HL-60/S4 treated with retinoic acid at 250 ng/mL for 4 days and 3 days (cell line): ENCODE measurements around the gene OR2L13.
"Not testable (repeated sequence)": the region's sequence is repeated elsewhere in the genome, so short reads cannot be mapped to it uniquely, and the experiment has no call there.

Experiments used
- in situ Hi-C: fragments of 300-500 bp; cut with MboI; formaldehyde crosslinking; loops from 2 replicates; pipeline ENCODE4 v1.7.0; 2022; ENCODE audit warnings: low sequenced_read_pairs

The OR2L13 gene

DNA sequence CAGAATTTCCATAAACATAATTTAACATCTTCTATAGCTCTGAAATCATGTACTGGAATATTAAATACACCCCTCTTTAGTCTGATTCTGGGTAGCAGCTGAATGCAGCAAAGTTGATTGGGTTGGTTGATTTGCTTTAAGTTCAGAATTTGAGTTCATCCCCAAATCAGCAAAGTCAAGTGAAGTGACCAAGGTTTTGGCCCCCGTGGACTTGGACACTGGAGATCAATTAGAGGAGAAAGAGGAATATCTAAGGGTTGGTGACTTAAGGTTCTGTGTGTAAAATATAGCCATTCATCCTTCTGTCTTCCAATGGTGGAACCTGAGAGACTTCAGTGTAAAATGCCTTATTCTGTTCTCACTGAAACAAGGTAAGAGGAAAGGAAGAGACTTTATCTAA lies at the start of gene OR2L13:
Gene OR2L13 (plus strand): TSS at position 301 of the 400 bp plus-strand sequence. CDS start 4,192 bp downstream, outside the sequence.
- in situ Hi-C loops = no loop called here

- in situ Hi-C loops = no loop called here
Observed at GRCh38 chr1:248045209-248045608, 49.8 kb upstream of the OR2L13 start.

GRCh38 chr1:248046536-248046935 lies 48.4 kb upstream of the OR2L13 start, which contains the start of gene OR2L3:
TSS of gene OR2L3 (plus strand) at chr1:248046836. CDS start at chr1:248060682, 13,846 bp downstream.
- in situ Hi-C loops = no loop called here

- in situ Hi-C loops = no loop called here
Observed at GRCh38 chr1:248047008-248047407, 48.0 kb upstream of the OR2L13 start.

GRCh38 chr1:248054671-248055070 lies 40.3 kb upstream of the OR2L13 start:
- in situ Hi-C loops = no loop called here

- in situ Hi-C loops = no loop called here
Observed at GRCh38 chr1:248055261-248055660, 39.7 kb upstream of the OR2L13 start.

DNA sequence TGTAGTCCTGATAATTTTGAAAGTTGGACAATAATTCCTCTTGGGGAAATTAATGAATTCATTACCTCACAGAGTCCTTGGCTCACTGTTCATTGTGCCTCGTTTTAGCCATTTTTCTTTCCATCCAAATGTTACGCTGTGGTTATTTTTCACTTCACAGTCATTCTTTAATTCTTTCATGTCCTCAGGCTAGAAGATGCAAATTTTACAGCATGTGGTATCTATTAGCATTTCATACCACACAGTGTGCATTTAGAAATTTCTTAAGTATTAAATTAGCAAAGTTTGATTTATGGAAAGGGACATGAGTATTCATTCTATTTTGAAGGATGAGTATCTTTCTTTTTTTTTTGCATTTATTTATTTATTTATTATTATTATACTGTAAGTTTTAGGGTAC lies 29.9 kb upstream of the OR2L13 start:
- in situ Hi-C loops = no loop called here

- in situ Hi-C loops = no loop called here
Observed at GRCh38 chr1:248065604-248066003, 29.4 kb upstream of the OR2L13 start.

DNA sequence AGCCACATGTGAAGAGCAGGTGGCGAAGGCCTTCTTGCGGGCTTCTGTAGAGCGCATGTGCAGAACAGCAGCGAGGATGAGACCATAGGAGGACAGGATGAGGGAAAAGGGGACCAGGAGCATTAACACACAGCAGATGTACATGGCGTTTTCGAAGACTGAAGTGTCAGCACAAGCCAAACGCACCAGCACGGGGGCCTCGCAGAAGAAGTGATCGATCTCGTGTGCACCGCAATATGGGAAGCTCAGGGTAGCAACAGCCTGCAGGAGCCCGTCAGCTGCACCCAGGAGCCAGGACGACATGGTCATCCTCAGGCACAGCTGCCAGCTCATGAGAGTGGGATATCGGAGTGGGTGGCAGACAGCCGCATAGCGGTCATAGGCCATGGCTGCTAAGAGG lies 11.1 kb upstream of the OR2L13 start:
- in situ Hi-C loops = not testable (repeated sequence)

DNA sequence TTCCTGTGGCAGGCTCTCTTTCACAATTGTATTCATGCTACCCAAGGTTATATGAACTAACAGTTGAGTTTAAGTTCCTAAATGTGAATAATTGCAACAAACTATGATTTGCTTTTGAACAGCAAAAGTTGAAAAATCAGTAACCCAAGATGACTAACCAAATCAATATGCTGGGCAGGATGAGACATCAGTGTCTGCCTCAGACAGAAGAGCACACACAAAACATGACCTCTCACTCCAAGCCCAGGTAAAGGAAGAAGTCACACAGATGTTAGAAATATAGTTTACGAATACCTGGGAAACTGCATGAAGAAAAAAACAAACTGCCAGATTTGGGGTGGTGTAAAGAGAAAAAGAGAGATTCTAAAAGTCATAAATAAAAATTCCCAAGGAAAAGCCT lies 3.5 kb downstream of the OR2L13 start:
- in situ Hi-C loops = no loop called here

- in situ Hi-C loops = no loop called here
Observed at GRCh38 chr1:248102847-248103246, 7.9 kb downstream of the OR2L13 start.

- in situ Hi-C loops = no loop called here
Observed at GRCh38 chr1:248111157-248111556, 16.2 kb downstream of the OR2L13 start.

GRCh38 chr1:248114890-248115289 lies 19.9 kb downstream of the OR2L13 start:
- in situ Hi-C loops = no loop called here

DNA sequence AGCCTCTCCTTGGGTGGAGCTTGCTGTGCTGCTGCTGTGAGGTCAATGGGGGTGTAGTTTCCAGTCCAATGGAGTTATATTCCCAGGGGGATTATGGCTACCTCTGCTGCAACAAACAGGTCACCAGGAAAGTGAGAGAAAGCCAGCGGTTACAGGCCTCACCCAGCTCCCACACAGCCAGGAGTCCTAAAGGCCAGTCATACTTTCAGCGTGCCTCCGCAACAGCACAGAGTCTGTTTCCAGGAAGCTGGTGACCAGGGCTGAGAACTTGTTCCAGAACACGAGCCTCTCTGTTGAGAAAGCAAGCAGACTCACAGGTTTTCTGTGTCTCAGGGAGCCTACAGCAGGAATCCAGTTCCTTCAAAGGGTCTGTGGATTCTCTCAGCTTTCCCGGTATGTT lies 32.7 kb downstream of the OR2L13 start:
- in situ Hi-C loops = no loop called here

DNA sequence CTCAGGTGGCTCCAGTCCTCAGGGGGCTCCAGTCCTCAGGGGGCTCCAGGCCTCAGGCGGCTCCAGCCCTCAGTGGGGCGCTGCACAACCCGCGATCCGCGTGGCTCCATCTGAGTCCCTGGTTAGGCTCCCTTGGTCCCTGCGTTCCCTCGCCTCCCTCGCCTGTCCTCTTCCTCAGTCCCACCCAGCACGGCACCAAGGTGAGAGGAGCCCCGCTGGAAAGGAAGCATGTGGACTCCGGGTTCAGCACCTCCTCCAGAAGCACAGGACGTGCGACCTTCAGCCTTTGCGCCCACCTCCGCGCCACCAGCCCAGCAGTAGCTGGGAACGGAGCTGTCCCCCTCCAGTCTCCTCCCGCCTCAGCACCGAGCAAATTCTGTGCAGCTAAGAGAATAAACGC lies 41.8 kb downstream of the OR2L13 start:
- in situ Hi-C loops = no loop called here

DNA sequence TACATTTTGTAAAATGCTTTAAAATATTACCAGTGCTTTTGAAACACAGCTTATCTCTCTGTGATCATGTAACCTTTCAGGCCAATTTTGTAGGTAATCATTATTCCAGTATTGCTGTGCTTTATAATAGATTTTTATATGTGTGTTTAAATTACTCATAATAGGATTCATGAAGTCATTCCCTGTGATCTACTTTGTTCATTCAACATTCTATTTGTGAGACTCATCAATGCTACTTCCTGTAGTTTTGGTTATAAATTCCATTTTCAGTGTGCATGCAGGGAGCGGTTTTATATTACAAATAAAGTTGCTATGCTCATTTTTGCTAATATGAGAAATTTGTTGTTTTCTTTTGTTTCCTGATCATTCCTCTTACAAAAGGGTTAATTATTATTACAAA lies 45.9 kb downstream of the OR2L13 start:
- in situ Hi-C loops = no loop called here

DNA sequence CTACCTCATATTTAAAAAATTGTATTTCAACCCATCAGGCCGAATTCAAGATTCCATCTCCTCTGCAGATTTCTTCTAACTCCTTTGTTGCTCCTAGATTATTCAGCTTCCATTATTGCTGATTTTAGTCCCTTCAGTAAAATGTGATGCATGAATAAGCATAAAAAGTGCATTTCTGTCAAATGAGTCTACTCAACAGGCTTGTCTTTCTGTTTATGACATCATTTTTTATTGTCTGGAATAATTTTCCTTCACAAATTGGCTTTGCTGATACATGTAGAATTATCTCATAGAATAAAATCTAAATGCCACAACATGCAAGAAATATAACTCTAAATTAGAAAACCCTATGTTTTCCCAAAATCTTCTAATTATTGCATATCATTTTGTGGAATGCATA lies 48.3 kb downstream of the OR2L13 start:
- in situ Hi-C loops = no loop called here

DNA sequence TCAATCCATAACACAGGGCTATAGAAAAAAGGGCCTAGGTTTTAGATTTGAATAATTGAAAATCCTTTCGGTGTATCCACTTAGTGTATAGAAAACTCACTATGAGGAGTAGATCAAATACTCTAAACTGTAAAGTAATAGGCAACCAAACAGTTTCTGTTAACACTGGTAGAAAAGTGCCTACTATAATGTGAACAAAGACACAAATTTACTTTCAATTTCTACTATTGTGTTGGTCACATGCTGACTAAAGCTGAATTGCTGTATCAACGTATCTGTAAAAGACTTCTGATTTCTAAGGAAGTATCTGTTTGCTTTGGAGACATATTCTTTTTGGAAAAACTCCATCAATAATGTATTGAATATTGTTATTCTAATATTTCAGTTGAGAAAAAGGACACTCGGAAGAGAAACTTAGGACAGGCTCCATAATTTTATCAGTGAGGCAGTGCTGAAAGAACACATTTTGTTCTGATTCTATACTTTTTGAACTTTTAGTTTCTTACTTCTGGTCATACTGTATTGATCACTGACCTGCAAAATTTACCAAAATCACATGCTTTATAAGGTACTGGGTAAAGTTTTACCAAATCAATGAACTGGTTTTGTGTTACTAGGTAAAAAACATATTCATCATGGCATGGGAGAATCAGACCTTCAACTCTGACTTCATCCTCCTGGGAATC lies 49.7 kb downstream of the OR2L13 start, which contains the start of gene OR2M5:
Gene OR2M5 (plus strand): TSS at position 636 of the 686 bp plus-strand sequence. CDS start 0 bp downstream, at position 636.
- in situ Hi-C loops = no loop called here
